ENCODE measurements around the gene CCDC149.

Gene CCDC149

GRCh38 chr4:24881508-24882196 is 31.2 kb downstream of the CCDC149 start:
- no peak for DNase-seq (ENCODE audit: extremely low read depth in 1 of 2, low read depth in 1 of 2)

GRCh38 chr4:24880186-24880585 is 32.7 kb downstream of the CCDC149 start:
- DNase-seq (ENCODE audit: extremely low read depth in 1 of 2, low read depth in 1 of 2), result no peak

GRCh38 chr4:24878636-24879016 is 34.2 kb downstream of the CCDC149 start:
- no peak for DNase-seq (ENCODE audit: extremely low read depth in 1 of 2, low read depth in 1 of 2)

- DNase-seq (ENCODE audit: extremely low read depth in 1 of 2, low read depth in 1 of 2), result no peak
Observed at GRCh38 chr4:24877868-24878635, 34.8 kb downstream of the CCDC149 start.

GRCh38 chr4:24876431-24876830 is 36.4 kb downstream of the CCDC149 start:
- no peak for DNase-seq (ENCODE audit: extremely low read depth in 1 of 2, low read depth in 1 of 2)

GRCh38 chr4:24872720-24873119 is 40.1 kb downstream of the CCDC149 start:
- no peak for DNase-seq (ENCODE audit: extremely low read depth in 1 of 2, low read depth in 1 of 2)

- no peak for DNase-seq (ENCODE audit: extremely low read depth in 1 of 2, low read depth in 1 of 2)
Observed at GRCh38 chr4:24871210-24871609, 41.6 kb downstream of the CCDC149 start.

- DNase-seq (ENCODE audit: extremely low read depth in 1 of 2, low read depth in 1 of 2), result no peak
Observed at GRCh38 chr4:24867766-24868296, 45.0 kb downstream of the CCDC149 start.

- DNase-seq (ENCODE audit: extremely low read depth in 1 of 2, low read depth in 1 of 2), result no peak
Observed at GRCh38 chr4:24867251-24867650, 45.6 kb downstream of the CCDC149 start.

GRCh38 chr4:24865401-24865800 is 47.4 kb downstream of the CCDC149 start:
- no peak for DNase-seq (ENCODE audit: extremely low read depth in 1 of 2, low read depth in 1 of 2)

GRCh38 chr4:24863799-24864198 is 49.0 kb downstream of the CCDC149 start:
- no peak for DNase-seq (ENCODE audit: extremely low read depth in 1 of 2, low read depth in 1 of 2)

GRCh38 chr4:24862073-24862751 is 50.6 kb downstream of the CCDC149 start:
- no peak for DNase-seq (ENCODE audit: extremely low read depth in 1 of 2, low read depth in 1 of 2)

GRCh38 chr4:24858550-24858949 is 54.3 kb downstream of the CCDC149 start:
- no peak for DNase-seq (ENCODE audit: extremely low read depth in 1 of 2, low read depth in 1 of 2)

- no peak for DNase-seq (ENCODE audit: extremely low read depth in 1 of 2, low read depth in 1 of 2)
Observed at GRCh38 chr4:24858026-24858425, 54.8 kb downstream of the CCDC149 start.

- no peak for DNase-seq (ENCODE audit: extremely low read depth in 1 of 2, low read depth in 1 of 2)
Observed at GRCh38 chr4:24856586-24856985, 56.3 kb downstream of the CCDC149 start.

GRCh38 chr4:24855741-24856140 is 57.1 kb downstream of the CCDC149 start:
- no peak for DNase-seq (ENCODE audit: extremely low read depth in 1 of 2, low read depth in 1 of 2)

GRCh38 chr4:24853142-24853541 is 59.7 kb downstream of the CCDC149 start:
- no peak for DNase-seq (ENCODE audit: extremely low read depth in 1 of 2, low read depth in 1 of 2)

- peak in 1 of 2 donors; percentile 2 for DNase-seq (ENCODE audit: extremely low read depth in 1 of 2, low read depth in 1 of 2)
Observed at GRCh38 chr4:24850674-24851073, 62.2 kb downstream of the CCDC149 start.

GRCh38 chr4:24849756-24850155 is 63.1 kb downstream of the CCDC149 start:
- DNase-seq (ENCODE audit: extremely low read depth in 1 of 2, low read depth in 1 of 2), result no peak

- no peak for DNase-seq (ENCODE audit: extremely low read depth in 1 of 2, low read depth in 1 of 2)
Observed at GRCh38 chr4:24849351-24849750, 63.5 kb downstream of the CCDC149 start.

GRCh38 chr4:24846716-24847115 is 66.1 kb downstream of the CCDC149 start:
- DNase-seq (ENCODE audit: extremely low read depth in 1 of 2, low read depth in 1 of 2), result no peak

- DNase-seq (ENCODE audit: extremely low read depth in 1 of 2, low read depth in 1 of 2), result no peak
Observed at GRCh38 chr4:24845902-24846301, 66.9 kb downstream of the CCDC149 start.

Data from stimulated activated CD8-positive, alpha-beta memory T cell treated with anti-CD3 and anti-CD28 coated beads, Interleukin-7, amount 100 ng/mL, for 48 hours (primary cell).